GM12878 (cell line): Measurements from ENCODE around the gene SETD2. TPM values are rescaled to one million over a fixed set of nuclear protein-coding genes. Genes with fewer than 3 reads are reported as not detected.

Experiments
- ATAC-seq: fragments of 200-7000 bp; cut with Tn5 transposase; 3 replicates; pipeline ENCODE4 v1.9.1; 2020; ENCODE audit warnings: mild to moderate bottlenecking, moderate library complexity
- BruUV-seq: library from RNA; stranded (reverse); fragments of 400-500 nt; replicated peaks from 2 replicates; lab custom pipeline; 2021; lab: Mats Ljungman, UMichigan
- CTCF ChIA-PET: fragments of 300-600 bp; sonication (Branson Sonifier 250); formaldehyde crosslinking; extraction: SDS; loops from one replicate; lab custom pipeline; 2021; ENCODE audit warnings: inconsistent platforms; lab: Yijun Ruan, JAX
- POLR2A ChIA-PET: fragments of 350-600 bp; formaldehyde crosslinking; extraction: SDS; loops from one replicate; lab custom pipeline; 2021; ENCODE audit warnings: inconsistent platforms; lab: Charles Lee
- RAD21 ChIA-PET: fragments of 300-600 bp; sonication (Branson Sonifier 250); formaldehyde crosslinking; loops from one replicate; lab custom pipeline; 2023; ENCODE audit warnings: antibody characterized with exemption; ENCODE audit not compliant: unreplicated experiment; lab: Charles Lee
- SMC1A ChIA-PET: fragments of 300-600 bp; sonication (Branson Sonifier 250); formaldehyde crosslinking; loops from one replicate; lab custom pipeline; 2023; ENCODE audit not compliant: unreplicated experiment, uncharacterized antibody; lab: Charles Lee
- DNase-seq: peaks from one replicate; pipeline ENCODE4 v3.0.0-alpha.2; 2011; ENCODE audit warnings: low read depth, low spot score
- FAIRE-seq: peaks from 3 replicates; lab custom pipeline; 2011; peaks lifted over from hg19 to GRCh38; lab: Jason Lieb, UNC
- H2AFZ ChIP-seq: 2 replicates; pipeline ENCODE4 v1.6.0; 2011; ENCODE audit warnings: low read depth, low read length, control low read depth; ENCODE audit not compliant: control insufficient read depth
- H3K27ac ChIP-seq: 2 replicates; pipeline ENCODE4 v1.5.1; 2011; ENCODE audit warnings: control low read depth; ENCODE audit not compliant: control insufficient read depth, insufficient read depth
- H3K27me3 ChIP-seq, 2 experiments: replicated peaks in 1 of 2; 2 replicates each; pipeline versions ENCODE4 v1.6.0 to v1.6.1; 2011; ENCODE audit warnings: low read length in 1 of 2; ENCODE audit not compliant: control insufficient read depth in 2 of 2, insufficient read depth in 2 of 2
- H3K36me3 ChIP-seq, 2 experiments: 2 replicates each; pipeline ENCODE4 v1.5.1; 2011; ENCODE audit warnings: low read length in 1 of 2; ENCODE audit not compliant: control insufficient read depth in 2 of 2, insufficient read depth in 2 of 2
- H3K4me1 ChIP-seq: 2 replicates; pipeline ENCODE4 v1.6.1; 2011; ENCODE audit warnings: mild to moderate bottlenecking, low read length, moderate library complexity, mixed read lengths; ENCODE audit not compliant: control insufficient read depth, insufficient read depth
- H3K4me2 ChIP-seq: 2 replicates; pipeline ENCODE4 v1.6.0; 2011; ENCODE audit warnings: control low read depth; ENCODE audit not compliant: control insufficient read depth, insufficient read depth
- H3K4me3 ChIP-seq: fragments of 200-600 bp; sonication (generic); 2 replicates; pipeline ENCODE4 v1.5.1; 2016
- H3K79me2 ChIP-seq: 2 replicates; pipeline ENCODE4 v1.6.0; 2011; ENCODE audit warnings: low read length; ENCODE audit not compliant: control insufficient read depth, insufficient read depth
- H3K9ac ChIP-seq: 2 replicates; pipeline ENCODE4 v1.8.0; 2011; ENCODE audit warnings: low read length, control low read depth, mixed read lengths; ENCODE audit not compliant: control insufficient read depth, insufficient read depth
- H3K9me3 ChIP-seq: replicated peaks from 3 replicates; pipeline ENCODE4 v1.5.1; 2011; ENCODE audit warnings: mild to moderate bottlenecking, low read length; ENCODE audit not compliant: control insufficient read depth, insufficient read depth
- H4K20me1 ChIP-seq: 2 replicates; pipeline ENCODE4 v1.6.0; 2011; ENCODE audit not compliant: control insufficient read depth, insufficient read depth
- MEF2A ChIP-seq: IDR thresholded peaks from 2 replicates; pipeline ENCODE4 v1.6.1; 2011; ENCODE audit warnings: low read depth, mild to moderate bottlenecking, low read length, moderate library complexity; ENCODE audit not compliant: insufficient read depth
- MXI1 ChIP-seq: fragments of 150-350 bp; IDR thresholded peaks from 2 replicates; pipeline ENCODE4 v1.6.1; 2011; ENCODE audit warnings: low read depth, mild to moderate bottlenecking, inconsistent platforms, low read length, improper control_type of control experiment
- NBN ChIP-seq: fragments of 450-650 bp; IDR thresholded peaks from 2 replicates; pipeline ENCODE4 v1.6.1; 2016
- RBBP5 ChIP-seq: fragments of 200-600 bp; sonication (generic); conservative IDR thresholded peaks from 2 replicates; pipeline ENCODE4 v1.6.1; 2016
- TCF12 ChIP-seq: IDR thresholded peaks from 2 replicates; pipeline ENCODE4 v1.6.1; 2011; ENCODE audit warnings: low read depth, mild to moderate bottlenecking, low read length
- WGBS: methylation state at CpG from one replicate; pipeline ENCODE4 v1.1.6; 2016; ENCODE audit warnings: low lambda C conversion rate; ENCODE audit not compliant: insufficient replicate concordance, insufficient coverage; ENCODE audit errors: missing lambda C conversion rate; 5-methylcytosine and 5-hydroxymethylcytosine counted together
- in situ Hi-C: fragments of 300-500 bp; cut with MboI; formaldehyde crosslinking; loops from 9 replicates; pipeline ENCODE4 v1.14.3; 2018; ENCODE audit warnings: mixed read lengths
- intact Hi-C: fragments of 100-400 bp; cut with micrococcal nuclease; formaldehyde crosslinking; loops from one replicate; pipeline ENCODE4 v1.14.2; 2022; ENCODE audit not compliant: unreplicated experiment
- polyA plus RNA-seq, 11 experiments: library from polyadenylated mRNA; depleted of rRNA in 4 of 11; unstranded in 6 of 11; stranded (reverse) in 5 of 11; fragments of >200 nt; fragmentation: Nextera tagmentation in 4 of 11; fragmentation: Illumina TruSeq in 1 of 11; extraction: Ambion mirVana in 4 of 11; extraction: Trizol in 1 of 11; gene quantifications; 1 replicate in 1 of 11; 2 replicates in 10 of 11; pipeline versions ENCODE4 v1.2.1 to v1.2.3, GENCODE V29; 2011 to 2016; ENCODE audit warnings: inconsistent platforms in 2 of 11, missing spikeins in 2 of 11, low read depth in 1 of 11
- total RNA-seq, 4 experiments: library from RNA; depleted of rRNA in 3 of 4; stranded (reverse); fragments of >200 nt in 3 of 4; fragmentation: Illumina TruSeq in 1 of 4; extraction: Trizol in 1 of 4; gene quantifications; 2 replicates each; pipeline versions ENCODE4 v1.2.1 to v1.2.3, GENCODE V29; 2013 to 2021
- TF ChIP-seq, protein P1 (sequence below): fragments of 450-650 bp; formaldehyde crosslinking; IDR thresholded peaks from 2 replicates; pipeline ENCODE4 v1.4.0; 2022; ENCODE audit warnings: mild to moderate bottlenecking, moderate library complexity
- TF ChIP-seq, protein P2 (sequence below): fragments of 450-650 bp; IDR thresholded peaks from 2 replicates; pipeline ENCODE4 v1.6.1; 2018; ENCODE audit warnings: borderline replicate concordance, mild to moderate bottlenecking; ENCODE audit not compliant: partially characterized antibody
- TF ChIP-seq, protein P3 (sequence below): fragments of 450-650 bp; IDR thresholded peaks from 2 replicates; pipeline ENCODE4 v1.6.1; 2017; ENCODE audit warnings: borderline replicate concordance
- TF ChIP-seq, protein P4 (sequence below): fragments of 450-650 bp; IDR thresholded peaks from 2 replicates; pipeline ENCODE4 v1.6.1; 2017; ENCODE audit warnings: mild to moderate bottlenecking, moderate library complexity

Gene SETD2
- total and polyA plus RNA-seq, 10 of the 15 experiments (the other 5 are each of a cell fraction or from before 2014, with no cell fraction given) = 8.4 to 44.9 (median 24.5) TPM

DNA sequence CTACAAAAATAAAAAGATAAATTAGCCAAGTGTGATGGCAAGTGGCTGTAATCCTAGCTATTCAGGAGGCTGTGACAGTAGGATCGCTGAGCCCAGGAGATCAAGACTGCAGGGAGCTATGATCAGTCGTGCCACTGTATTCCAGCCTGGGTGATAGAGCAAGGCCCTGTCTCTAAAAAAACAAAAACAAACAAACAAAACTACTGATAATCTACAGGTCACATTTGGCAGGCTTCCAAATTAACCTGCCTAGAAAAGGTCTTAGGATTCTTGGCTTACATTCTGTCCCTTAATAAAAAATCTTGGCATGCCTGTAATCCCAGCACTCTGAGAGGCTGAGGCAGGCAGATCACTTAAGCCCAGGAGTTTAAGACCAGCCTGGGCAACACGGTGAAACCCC is 33.4 kb upstream of the SETD2 start:
- Histone ChIP-seq H2AFZ (no peak overlapping the region), H3K4me2 (no peak overlapping the region), H3K27ac (no peak overlapping the region), H3K4me1 (no peaks in the 10 kb centered on the region), H3K79me2 (no peaks in the 10 kb centered on the region), H4K20me1 (no peaks in the 10 kb centered on the region), H3K4me3 (no peak overlapping the region), H3K9me3 (no peaks in the 10 kb centered on the region), H3K27me3 (no peaks in the 10 kb centered on the region), H3K9ac (no peak overlapping the region), H3K36me3 (no peaks in the 10 kb centered on the region)
- TF ChIP-seq, protein P1, sequence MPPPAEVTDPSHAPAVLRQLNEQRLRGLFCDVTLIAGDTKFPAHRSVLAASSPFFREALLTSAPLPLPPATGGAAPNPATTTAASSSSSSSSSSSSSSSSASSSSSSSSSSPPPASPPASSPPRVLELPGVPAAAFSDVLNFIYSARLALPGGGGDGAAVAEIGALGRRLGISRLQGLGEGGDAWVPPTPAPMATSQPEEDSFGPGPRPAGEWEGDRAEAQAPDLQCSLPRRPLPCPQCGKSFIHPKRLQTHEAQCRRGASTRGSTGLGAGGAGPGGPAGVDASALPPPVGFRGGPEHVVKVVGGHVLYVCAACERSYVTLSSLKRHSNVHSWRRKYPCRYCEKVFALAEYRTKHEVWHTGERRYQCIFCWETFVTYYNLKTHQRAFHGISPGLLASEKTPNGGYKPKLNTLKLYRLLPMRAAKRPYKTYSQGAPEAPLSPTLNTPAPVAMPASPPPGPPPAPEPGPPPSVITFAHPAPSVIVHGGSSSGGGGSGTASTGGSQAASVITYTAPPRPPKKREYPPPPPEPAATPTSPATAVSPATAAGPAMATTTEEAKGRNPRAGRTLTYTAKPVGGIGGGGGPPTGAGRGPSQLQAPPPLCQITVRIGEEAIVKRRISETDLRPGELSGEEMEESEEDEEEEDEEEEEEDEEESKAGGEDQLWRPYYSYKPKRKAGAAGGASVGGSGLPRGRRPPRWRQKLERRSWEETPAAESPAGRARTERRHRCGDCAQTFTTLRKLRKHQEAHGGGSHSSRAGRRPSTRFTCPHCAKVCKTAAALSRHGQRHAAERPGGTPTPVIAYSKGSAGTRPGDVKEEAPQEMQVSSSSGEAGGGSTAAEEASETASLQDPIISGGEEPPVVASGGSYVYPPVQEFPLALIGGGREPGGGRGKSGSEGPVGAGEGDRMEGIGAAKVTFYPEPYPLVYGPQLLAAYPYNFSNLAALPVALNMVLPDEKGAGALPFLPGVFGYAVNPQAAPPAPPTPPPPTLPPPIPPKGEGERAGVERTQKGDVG (CRISPR knock-in tag) = no peak
- TF ChIP-seq, protein P2, sequence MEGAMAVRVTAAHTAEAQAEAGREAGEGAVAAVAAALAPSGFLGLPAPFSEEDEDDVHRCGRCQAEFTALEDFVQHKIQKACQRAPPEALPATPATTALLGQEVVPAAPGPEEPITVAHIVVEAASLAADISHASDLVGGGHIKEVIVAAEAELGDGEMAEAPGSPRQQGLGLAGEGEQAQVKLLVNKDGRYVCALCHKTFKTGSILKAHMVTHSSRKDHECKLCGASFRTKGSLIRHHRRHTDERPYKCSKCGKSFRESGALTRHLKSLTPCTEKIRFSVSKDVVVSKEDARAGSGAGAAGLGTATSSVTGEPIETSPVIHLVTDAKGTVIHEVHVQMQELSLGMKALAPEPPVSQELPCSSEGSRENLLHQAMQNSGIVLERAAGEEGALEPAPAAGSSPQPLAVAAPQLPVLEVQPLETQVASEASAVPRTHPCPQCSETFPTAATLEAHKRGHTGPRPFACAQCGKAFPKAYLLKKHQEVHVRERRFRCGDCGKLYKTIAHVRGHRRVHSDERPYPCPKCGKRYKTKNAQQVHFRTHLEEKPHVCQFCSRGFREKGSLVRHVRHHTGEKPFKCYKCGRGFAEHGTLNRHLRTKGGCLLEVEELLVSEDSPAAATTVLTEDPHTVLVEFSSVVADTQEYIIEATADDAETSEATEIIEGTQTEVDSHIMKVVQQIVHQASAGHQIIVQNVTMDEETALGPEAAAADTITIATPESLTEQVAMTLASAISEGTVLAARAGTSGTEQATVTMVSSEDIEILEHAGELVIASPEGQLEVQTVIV = no peak
- TF ChIP-seq, protein P3, sequence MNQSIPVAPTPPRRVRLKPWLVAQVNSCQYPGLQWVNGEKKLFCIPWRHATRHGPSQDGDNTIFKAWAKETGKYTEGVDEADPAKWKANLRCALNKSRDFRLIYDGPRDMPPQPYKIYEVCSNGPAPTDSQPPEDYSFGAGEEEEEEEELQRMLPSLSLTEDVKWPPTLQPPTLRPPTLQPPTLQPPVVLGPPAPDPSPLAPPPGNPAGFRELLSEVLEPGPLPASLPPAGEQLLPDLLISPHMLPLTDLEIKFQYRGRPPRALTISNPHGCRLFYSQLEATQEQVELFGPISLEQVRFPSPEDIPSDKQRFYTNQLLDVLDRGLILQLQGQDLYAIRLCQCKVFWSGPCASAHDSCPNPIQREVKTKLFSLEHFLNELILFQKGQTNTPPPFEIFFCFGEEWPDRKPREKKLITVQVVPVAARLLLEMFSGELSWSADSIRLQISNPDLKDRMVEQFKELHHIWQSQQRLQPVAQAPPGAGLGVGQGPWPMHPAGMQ = no peak
- TF ChIP-seq NBN (no peak), RBBP5 (no peak), MEF2A (no peak), MXI1 (no peak), TCF12 (no peak)
- TF ChIP-seq, protein P4, sequence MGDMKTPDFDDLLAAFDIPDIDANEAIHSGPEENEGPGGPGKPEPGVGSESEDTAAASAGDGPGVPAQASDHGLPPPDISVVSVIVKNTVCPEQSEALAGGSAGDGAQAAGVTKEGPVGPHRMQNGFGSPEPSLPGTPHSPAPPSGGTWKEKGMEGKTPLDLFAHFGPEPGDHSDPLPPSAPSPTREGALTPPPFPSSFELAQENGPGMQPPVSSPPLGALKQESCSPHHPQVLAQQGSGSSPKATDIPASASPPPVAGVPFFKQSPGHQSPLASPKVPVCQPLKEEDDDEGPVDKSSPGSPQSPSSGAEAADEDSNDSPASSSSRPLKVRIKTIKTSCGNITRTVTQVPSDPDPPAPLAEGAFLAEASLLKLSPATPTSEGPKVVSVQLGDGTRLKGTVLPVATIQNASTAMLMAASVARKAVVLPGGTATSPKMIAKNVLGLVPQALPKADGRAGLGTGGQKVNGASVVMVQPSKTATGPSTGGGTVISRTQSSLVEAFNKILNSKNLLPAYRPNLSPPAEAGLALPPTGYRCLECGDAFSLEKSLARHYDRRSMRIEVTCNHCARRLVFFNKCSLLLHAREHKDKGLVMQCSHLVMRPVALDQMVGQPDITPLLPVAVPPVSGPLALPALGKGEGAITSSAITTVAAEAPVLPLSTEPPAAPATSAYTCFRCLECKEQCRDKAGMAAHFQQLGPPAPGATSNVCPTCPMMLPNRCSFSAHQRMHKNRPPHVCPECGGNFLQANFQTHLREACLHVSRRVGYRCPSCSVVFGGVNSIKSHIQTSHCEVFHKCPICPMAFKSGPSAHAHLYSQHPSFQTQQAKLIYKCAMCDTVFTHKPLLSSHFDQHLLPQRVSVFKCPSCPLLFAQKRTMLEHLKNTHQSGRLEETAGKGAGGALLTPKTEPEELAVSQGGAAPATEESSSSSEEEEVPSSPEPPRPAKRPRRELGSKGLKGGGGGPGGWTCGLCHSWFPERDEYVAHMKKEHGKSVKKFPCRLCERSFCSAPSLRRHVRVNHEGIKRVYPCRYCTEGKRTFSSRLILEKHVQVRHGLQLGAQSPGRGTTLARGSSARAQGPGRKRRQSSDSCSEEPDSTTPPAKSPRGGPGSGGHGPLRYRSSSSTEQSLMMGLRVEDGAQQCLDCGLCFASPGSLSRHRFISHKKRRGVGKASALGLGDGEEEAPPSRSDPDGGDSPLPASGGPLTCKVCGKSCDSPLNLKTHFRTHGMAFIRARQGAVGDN = no peak
- BruUV-seq = no TSS peak
- ATAC-seq = no peak
- FAIRE-seq = no peak
- in situ Hi-C loops = no loop called here
- POLR2A ChIA-PET = no interaction called here
- RAD21 ChIA-PET = no interaction called here
- intact Hi-C loops = no loop called here
- DNase-seq = no peak
- 67% methylated on average over 3 of the region's 3 CpGs for WGBS
- CTCF ChIA-PET = no interaction called here
- SMC1A ChIA-PET = no interaction called here
